Heart left ventricle (tissue), 16 donors: ENCODE results near the gene LGR5. TPM values are rescaled to one million over a fixed set of nuclear protein-coding genes. Genes with fewer than 3 reads are reported as not detected.
"Not testable (repeated sequence)": the region's sequence is repeated elsewhere in the genome, so short reads cannot be mapped to it uniquely, and the experiment has no call there.

ENCODE experiments used
- ATAC-seq, 4 donors: fragments of 200-7000 bp; cut with Tn5 transposase; one replicate each; pipeline ENCODE4 v1.9.1; 2020 to 2022; ENCODE audit warnings: moderate library complexity in 4 of 4, mild to moderate bottlenecking in 3 of 4, moderate number of reproducible peaks in 1 of 4
- DNase-seq, 5 donors: peaks; one replicate each; pipeline ENCODE4 v3.0.0-alpha.2; 2020
- H3K27ac ChIP-seq, 12 donors: fragments of 200-600 bp; sonication (generic) in 4 of 12; one replicate each; pipeline versions ENCODE4 v1.5.0 to v1.8.0; 2016 to 2022; ENCODE audit warnings: mild to moderate bottlenecking in 2 of 12
- H3K27me3 ChIP-seq, 9 donors: fragments of 200-600 bp; sonication (generic) in 2 of 9; one replicate each; pipeline versions ENCODE4 v1.5.1 to v1.8.0; 2016 to 2022; ENCODE audit warnings: mild to moderate bottlenecking in 3 of 9
- H3K36me3 ChIP-seq, 9 donors: fragments of 200-600 bp; sonication (generic) in 2 of 9; one replicate each; pipeline versions ENCODE4 v1.5.0 to v1.8.0; 2018 to 2022; ENCODE audit warnings: mild to moderate bottlenecking in 2 of 9
- H3K4me1 ChIP-seq, 12 donors: fragments of 200-600 bp; sonication (generic) in 4 of 12; one replicate each; pipeline versions ENCODE4 v1.5.0 to v1.8.0; 2016 to 2022; ENCODE audit warnings: mild to moderate bottlenecking in 3 of 12
- H3K4me3 ChIP-seq, 12 donors: fragments of 200-600 bp; sonication (generic) in 4 of 12; one replicate each; pipeline versions ENCODE4 v1.5.0 to v1.8.0; 2017 to 2022; ENCODE audit warnings: mild to moderate bottlenecking in 9 of 12, moderate library complexity in 4 of 12
- H3K9me3 ChIP-seq, 12 donors: fragments of 200-600 bp; sonication (generic) in 4 of 12; one replicate each; pipeline versions ENCODE4 v1.5.0 to v1.8.0; 2016 to 2022; ENCODE audit warnings: mild to moderate bottlenecking in 1 of 12
- POLR2A ChIP-seq, 2 donors: fragments of 450-650 bp; IDR thresholded peaks; one replicate each; pipeline ENCODE4 v1.6.1; 2017; ENCODE audit warnings: antibody characterized with exemption in 2 of 2, mild to moderate bottlenecking in 2 of 2, moderate library complexity in 2 of 2
- WGBS, 4 donors: extraction: QIAGEN DNeasy Blood & Tissue Kit in 2 of 4; methylation state at CpG; one replicate each; pipeline versions ENCODE4 v1.1.5 to v1.1.7; 2013 to 2018; 5-methylcytosine and 5-hydroxymethylcytosine counted together
- intact Hi-C, 10 donors: fragments of 100-400 bp; cut with DNase I; formaldehyde crosslinking; loops; one replicate each; pipeline versions ENCODE4 v1.11.1 to v1.14.2; 2022
- polyA plus RNA-seq, 2 donors: library from polyadenylated mRNA; stranded (reverse); fragments of 200-250 nt; gene quantifications; one replicate each; pipeline ENCODE4 v1.2.3, GENCODE V29; 2013
- total RNA-seq, 9 donors: library from RNA; depleted of rRNA in 2 of 9; stranded (reverse); fragments of >200 nt in 2 of 9; fragmentation: NEBNext Ultra II Directional in 3 of 9; extraction: Animal tissue kit (Norgen Biotek cat#: 25700) in 3 of 9; gene quantifications; one replicate each; pipeline versions ENCODE4 v1.1.0 to v1.2.4, GENCODE V29; 2016 to 2023
- TF ChIP-seq, protein P1 (sequence below), 12 donors: fragments of 200-600 bp; sonication (generic) in 4 of 12; IDR thresholded peaks; one replicate each; pipeline versions ENCODE4 v1.5.0 to v1.8.0; 2018 to 2022; ENCODE audit warnings: antibody characterized with exemption in 12 of 12, mild to moderate bottlenecking in 5 of 12
- donor health status: ischemic (EF 13 %, LVEDD 7.1; RV severe dilation, severe dysfunction).
- donor health status: healthy with polysubstance abuse.
- donor health status: DM: no; HTN: yes; CAD: no.
- donor health status: DM: no; HTN: no; CAD: no.
- donor health status: ischemic (EF 25% LVEDD 6.9; RV normal size, moderate dysfunction).
- donor health status: ischemic (EF 25% LVEDD 5.7; RV mildly dilated, moderate dysfunction).
- donor health status: healthy.
- donor health status: DM: yes; HTN: yes; CAD: no.
- donor health status: ischemic (EF 35%, LVEDD 5.7; RV mildly dilated, moderate dysfunction).
- donor health status: nonischemic (EF 11% LVEDD 7.7; RV severe dilation, severe dysfunction).
- donor health status: DM: yes; HTN: yes; CAD: no.
- donor health status: PGD.
- donor health status: ischemic (EF 29% LVEDD 5.4; RV normal size, mild dysfunction).
- donor health status: nonischemic (EF 23%, LVEDD 6.1; RV moderate dilation, normal function).

Gene LGR5
- total and polyA plus RNA-seq, 11 donors, result 0.03 to 0.20 (median 0.13) TPM; not detected in 7

DNA sequence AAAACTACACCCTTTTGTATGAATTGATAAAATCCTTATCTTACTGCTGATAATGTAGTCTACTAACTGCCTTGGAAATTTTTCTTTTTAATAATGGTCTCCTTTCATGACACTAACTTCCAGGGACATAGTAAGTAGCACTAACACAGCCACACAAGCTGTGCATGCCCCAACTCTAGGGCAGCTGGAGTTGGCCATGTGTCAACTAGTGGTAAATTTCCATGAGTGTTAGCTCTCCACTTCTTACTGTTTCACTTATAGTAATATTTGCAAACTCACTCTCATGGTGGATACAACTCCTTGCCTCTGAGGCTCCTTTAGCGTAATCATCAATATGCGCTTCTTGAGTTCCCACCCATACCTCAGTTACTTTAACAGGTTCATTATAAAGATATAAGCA lies 38.0 kb downstream of the LGR5 start:
- no peak for DNase-seq
- no peak for ATAC-seq
- TF ChIP-seq, protein P1, sequence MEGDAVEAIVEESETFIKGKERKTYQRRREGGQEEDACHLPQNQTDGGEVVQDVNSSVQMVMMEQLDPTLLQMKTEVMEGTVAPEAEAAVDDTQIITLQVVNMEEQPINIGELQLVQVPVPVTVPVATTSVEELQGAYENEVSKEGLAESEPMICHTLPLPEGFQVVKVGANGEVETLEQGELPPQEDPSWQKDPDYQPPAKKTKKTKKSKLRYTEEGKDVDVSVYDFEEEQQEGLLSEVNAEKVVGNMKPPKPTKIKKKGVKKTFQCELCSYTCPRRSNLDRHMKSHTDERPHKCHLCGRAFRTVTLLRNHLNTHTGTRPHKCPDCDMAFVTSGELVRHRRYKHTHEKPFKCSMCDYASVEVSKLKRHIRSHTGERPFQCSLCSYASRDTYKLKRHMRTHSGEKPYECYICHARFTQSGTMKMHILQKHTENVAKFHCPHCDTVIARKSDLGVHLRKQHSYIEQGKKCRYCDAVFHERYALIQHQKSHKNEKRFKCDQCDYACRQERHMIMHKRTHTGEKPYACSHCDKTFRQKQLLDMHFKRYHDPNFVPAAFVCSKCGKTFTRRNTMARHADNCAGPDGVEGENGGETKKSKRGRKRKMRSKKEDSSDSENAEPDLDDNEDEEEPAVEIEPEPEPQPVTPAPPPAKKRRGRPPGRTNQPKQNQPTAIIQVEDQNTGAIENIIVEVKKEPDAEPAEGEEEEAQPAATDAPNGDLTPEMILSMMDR (IDR thresholded peaks at IDR 0.05), result no peak
- TF ChIP-seq POLR2A (IDR thresholded peaks at IDR 0.05), result no peak
- no peak overlapping the region for H3K4me3 ChIP-seq
- intact Hi-C loops, result no loop called here
- no peaks in the 10 kb centered on the region for H3K9me3 ChIP-seq
- no peaks in the 10 kb centered on the region for H3K36me3 ChIP-seq
- H3K27me3 ChIP-seq, result peaks cover 0 to 6% (median 0%) of the 10 kb centered on the region in 9 donors
- H3K27ac ChIP-seq, result no peak overlapping the region
- 95 to 100% (median 98%) methylated on average over 2 of the region's 2 CpGs for WGBS, 4 donors
- peaks cover 0 to 4% (median 0%) of the 10 kb centered on the region in 12 donors for H3K4me1 ChIP-seq

DNA sequence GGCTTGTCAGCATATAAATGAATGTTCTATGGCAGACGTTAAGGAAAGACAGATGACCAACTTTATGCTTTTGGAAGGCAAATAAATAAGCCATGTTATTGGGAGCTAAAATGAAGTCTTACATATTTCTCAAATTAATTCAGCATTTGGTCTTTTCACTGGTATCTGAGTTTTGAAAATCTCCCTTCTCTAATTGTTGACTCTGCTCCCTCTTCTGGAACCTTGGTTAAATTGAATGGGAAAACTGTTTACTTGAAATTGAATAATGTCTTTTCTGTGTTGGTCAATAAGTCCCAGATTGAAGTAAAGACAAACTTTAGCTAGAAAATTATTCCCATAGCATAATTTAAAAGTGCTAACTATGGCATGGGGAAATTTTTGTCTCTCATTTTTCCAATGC lies 38.7 kb downstream of the LGR5 start:
- TF ChIP-seq POLR2A (IDR thresholded peaks at IDR 0.05), result no peak
- TF ChIP-seq, protein P1 (IDR thresholded peaks at IDR 0.05), result no peak
- H3K9me3 ChIP-seq, result no peaks in the 10 kb centered on the region
- no peaks in the 10 kb centered on the region for H3K36me3 ChIP-seq
- H3K4me1 ChIP-seq, result peaks cover 0 to 4% (median 0%) of the 10 kb centered on the region in 12 donors
- H3K27me3 ChIP-seq, result no peaks in the 10 kb centered on the region
- intact Hi-C loops, result no loop called here
- ATAC-seq, result no peak
- no peak overlapping the region for H3K27ac ChIP-seq
- H3K4me3 ChIP-seq, result no peak overlapping the region
- no peak for DNase-seq
- 64 to 66% (median 66%) methylated on average over 1 of the region's 1 CpG for WGBS, 4 donors

DNA sequence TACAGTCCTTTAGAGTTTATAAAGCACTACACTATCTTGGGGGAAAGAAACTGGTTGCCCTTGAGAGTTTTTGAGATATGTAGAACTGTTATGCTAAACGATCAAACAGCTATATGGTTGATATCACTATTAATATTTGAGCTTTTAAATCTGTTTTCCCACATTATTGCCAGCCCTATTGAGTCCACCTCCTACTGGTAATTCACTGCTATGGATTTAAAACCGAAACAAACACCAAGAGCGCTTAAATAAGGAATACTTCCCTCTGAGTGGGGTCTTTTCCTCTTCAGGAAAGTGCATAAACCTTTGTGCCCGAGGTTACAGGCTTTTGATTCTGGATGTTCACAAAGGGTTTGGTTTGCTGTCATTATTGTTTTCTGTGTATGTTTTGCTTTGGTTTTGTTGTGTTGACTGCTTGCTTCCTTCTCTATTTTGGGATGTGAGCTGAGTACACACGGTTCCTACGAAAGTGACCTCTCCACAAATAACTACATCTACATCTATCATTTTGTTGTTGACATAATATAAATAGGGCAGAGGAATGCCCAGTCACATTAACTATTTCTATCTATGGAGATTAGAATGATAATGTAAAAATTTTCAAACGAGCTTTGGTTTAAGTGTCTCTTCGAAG lies 44.8 kb downstream of the LGR5 start:
- Histone ChIP-seq H3K9me3 (no peaks in the 10 kb centered on the region), H3K4me3 (no peak overlapping the region), H3K27me3 (no peaks in the 10 kb centered on the region), H3K36me3 (no peaks in the 10 kb centered on the region), H3K27ac (no peak overlapping the region), H3K4me1 (no peaks in the 10 kb centered on the region)
- ATAC-seq (no peak), DNase-seq (no peak)
- no peak for TF ChIP-seq POLR2A (IDR thresholded peaks at IDR 0.05)
- TF ChIP-seq, protein P1 (IDR thresholded peaks at IDR 0.05), result no peak
- intact Hi-C loops, result no loop called here
- 54 to 67% (median 63%) methylated on average over 8 of the region's 8 CpGs for WGBS, 4 donors

DNA sequence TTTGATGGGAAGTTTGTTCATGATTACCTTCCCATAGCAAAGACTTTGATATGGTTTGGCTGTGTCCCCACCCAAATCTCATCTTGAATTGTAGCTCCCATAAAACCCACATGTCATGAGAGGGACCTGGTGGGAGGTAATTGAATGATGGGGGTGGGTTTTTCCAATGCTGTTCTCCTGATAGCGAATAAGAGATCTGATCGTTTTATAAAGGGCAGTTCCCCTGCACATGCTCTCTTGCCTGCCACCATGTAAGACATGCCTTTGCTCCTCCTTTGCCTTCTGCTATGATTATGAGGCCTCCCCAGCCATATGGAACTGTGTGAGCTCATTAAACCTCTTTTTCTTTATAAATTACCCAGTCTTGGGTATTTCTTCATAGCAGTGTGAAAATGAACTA lies 51.2 kb downstream of the LGR5 start:
- DNase-seq, H3K4me3 ChIP-seq, H3K27ac ChIP-seq, intact Hi-C loops, H3K9me3 ChIP-seq, H3K36me3 ChIP-seq, H3K27me3 ChIP-seq, ATAC-seq, H3K4me1 ChIP-seq: not testable (repeated sequence)
- 64 to 98% (median 91%) methylated on average over 2 of the region's 2 CpGs for WGBS, 4 donors

DNA sequence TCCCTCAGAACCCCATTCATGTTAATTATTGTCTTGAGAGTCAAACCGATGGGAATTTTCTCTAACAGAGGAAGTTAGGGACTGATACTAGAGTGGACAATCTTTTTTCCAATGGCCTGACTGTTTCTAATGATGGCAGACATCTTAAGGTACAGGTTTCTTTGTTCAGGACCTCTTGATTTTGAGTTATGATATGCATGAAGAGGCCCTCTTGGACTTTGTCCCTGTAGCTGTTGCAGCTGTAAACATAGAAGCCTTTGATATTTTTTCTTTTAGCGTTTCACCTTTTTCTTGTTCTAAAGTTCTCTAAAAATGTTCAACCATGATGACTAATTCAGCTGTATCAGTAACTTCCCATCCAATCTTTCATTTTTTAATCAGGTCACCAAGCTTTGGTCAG lies 53.0 kb downstream of the LGR5 start:
- intact Hi-C loops, result no loop called here
- ATAC-seq, result no peak
- Histone ChIP-seq H3K27me3 (no peaks in the 10 kb centered on the region), H3K4me1 (no peaks in the 10 kb centered on the region), H3K9me3 (peaks cover 0 to 8% (median 0%) of the 10 kb centered on the region in 12 donors), H3K27ac (no peak overlapping the region), H3K4me3 (no peak overlapping the region), H3K36me3 (no peaks in the 10 kb centered on the region)
- DNase-seq, result no peak
- WGBS, 4 donors, result 80 to 87% (median 83%) methylated on average over 2 of the region's 2 CpGs
- TF ChIP-seq, protein P1 (IDR thresholded peaks at IDR 0.05), result no peak
- no peak for TF ChIP-seq POLR2A (IDR thresholded peaks at IDR 0.05)
